HUES6 (cell line): ENCODE measurements around the gene ROGDI.

Source experiments
- H3K27ac ChIP-seq: 2 replicates; pipeline ENCODE4 v1.7.0; 2013; ENCODE audit warnings: low read depth, mild to moderate bottlenecking, low read length, inconsistent platforms
- H3K27me3 ChIP-seq: 2 replicates; pipeline ENCODE4 v1.6.1; 2013; ENCODE audit warnings: low read length; ENCODE audit not compliant: control insufficient read depth, insufficient read depth
- H3K36me3 ChIP-seq: 2 replicates; pipeline ENCODE4 v1.6.1; 2013; ENCODE audit warnings: low read length; ENCODE audit not compliant: control insufficient read depth, insufficient read depth
- H3K4me1 ChIP-seq: 2 replicates; pipeline ENCODE4 v1.6.1; 2013; ENCODE audit warnings: low read length; ENCODE audit not compliant: control insufficient read depth, insufficient read depth
- H3K4me3 ChIP-seq: 2 replicates; pipeline ENCODE4 v1.5.1; 2013; ENCODE audit warnings: low read depth, low read length
- H3K9ac ChIP-seq: one replicate; pipeline ENCODE4 v1.6.1; 2013; ENCODE audit warnings: mild to moderate bottlenecking, low read length
- H3K9me3 ChIP-seq: 2 replicates; pipeline ENCODE4 v1.6.1; 2013; ENCODE audit warnings: low read depth, low read length; ENCODE audit not compliant: control insufficient read depth, insufficient read depth

Gene ROGDI

DNA sequence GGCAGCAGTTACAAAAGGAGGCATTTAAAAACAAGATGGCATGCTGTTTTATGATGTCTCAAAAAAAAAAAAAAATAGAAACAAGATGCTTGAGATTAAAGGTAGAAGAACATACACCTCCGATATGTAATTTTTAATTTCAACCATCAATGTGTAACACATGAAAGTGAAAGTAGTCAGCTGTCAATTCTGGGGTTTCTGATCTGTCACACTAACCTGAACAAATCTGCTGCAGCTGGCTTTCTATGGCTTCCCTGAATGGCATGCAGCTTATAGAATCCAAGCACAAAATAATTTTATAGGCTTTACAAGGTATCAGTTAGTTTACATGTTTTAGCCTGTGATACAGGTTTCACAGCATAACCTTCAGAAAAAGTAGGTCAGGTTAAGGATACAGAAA, 31.2 kb upstream of the ROGDI start:
- no peaks in the 10 kb centered on the region for H3K9me3 ChIP-seq
- H3K9ac ChIP-seq: no peak overlapping the region
- no peak overlapping the region for H3K4me3 ChIP-seq
- no peaks in the 10 kb centered on the region for H3K4me1 ChIP-seq
- peaks cover 86% of the 10 kb centered on the region for H3K36me3 ChIP-seq
- no peaks in the 10 kb centered on the region for H3K27me3 ChIP-seq
- H3K27ac ChIP-seq: no peak overlapping the region

DNA sequence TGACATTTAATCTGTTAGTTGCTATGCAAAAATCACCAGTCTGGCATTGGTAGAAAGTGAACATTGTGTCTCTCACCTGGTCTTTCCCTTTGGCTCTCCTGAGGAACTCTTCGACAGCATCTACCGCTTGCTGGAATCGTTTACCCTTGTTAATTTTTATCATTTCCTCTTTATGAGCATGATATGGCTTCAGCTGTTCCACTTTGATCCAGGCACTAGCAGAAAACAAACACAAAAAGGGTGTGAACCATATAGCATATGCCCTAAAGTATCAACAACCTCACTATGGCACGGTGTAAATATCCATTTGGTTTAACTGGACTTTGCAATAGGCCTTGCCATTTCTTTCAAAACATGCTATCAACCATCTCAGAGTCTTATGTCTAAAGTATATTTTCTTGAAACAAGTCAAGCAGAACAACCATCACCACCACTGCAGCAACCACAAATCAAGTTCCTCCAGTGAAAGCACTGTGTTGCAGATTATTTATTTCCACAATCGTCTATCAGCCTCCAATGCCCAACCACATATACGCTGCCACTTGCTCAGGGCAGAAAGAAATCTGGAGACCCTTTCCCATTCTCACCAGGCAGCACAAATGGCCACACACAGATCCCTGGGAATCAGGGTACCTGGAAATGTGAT, 30.4 kb upstream of the ROGDI start:
- Histone ChIP-seq H3K36me3 (peaks cover 84% of the 10 kb centered on the region), H3K4me3 (no peak overlapping the region)

DNA sequence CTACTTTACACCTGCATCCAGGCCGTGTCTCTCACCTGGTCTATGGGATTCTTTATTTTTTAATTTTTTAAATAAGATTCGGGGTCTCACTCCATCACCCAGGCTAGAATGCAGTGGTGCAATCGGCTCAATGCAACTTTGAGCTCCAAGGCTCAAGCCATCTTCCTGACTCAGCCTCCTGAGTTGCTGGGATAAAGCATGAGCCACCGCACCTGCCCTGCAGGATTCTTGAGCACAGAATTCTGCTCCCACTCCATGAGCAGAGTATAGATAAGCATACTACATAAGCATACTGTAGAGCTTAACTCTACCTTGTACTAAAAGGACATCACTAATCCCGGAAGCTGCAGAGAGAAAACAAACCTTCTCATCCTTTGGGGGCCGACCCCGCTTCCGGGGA, 29.2 kb upstream of the ROGDI start:
- Histone ChIP-seq H3K9me3 (no peaks in the 10 kb centered on the region), H3K27me3 (no peaks in the 10 kb centered on the region), H3K4me1 (no peaks in the 10 kb centered on the region), H3K9ac (no peak overlapping the region), H3K27ac (no peak overlapping the region), H3K4me3 (no peak overlapping the region), H3K36me3 (peaks cover 83% of the 10 kb centered on the region)

More for the DNA sequence above, 30.4 kb upstream of the ROGDI start:
- Histone ChIP-seq H3K9ac (no peak overlapping the region), H3K4me1 (no peaks in the 10 kb centered on the region), H3K27ac (no peak overlapping the region), H3K27me3 (no peaks in the 10 kb centered on the region), H3K9me3 (no peaks in the 10 kb centered on the region)

DNA sequence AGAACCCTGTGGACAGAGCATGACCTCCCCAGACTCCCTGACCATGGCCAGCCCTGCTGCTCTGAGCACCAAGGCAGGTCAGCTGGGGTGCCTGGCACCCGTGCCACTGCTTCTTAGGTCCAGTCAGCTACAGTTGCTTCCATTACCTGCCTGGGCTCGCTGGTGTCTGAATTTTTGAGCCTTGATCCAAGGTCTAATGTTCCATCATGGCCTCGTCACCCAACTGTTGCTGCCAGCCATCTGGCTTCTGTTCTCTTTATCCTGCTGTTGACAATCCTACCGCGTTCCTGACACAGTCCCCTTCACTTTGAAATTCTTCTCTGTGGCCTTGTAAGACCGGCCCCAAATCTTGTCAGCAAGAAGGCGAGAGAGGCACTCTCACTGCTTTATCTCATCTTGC, 28.0 kb upstream of the ROGDI start:
- no peaks in the 10 kb centered on the region for H3K27me3 ChIP-seq
- H3K36me3 ChIP-seq: peaks cover 82% of the 10 kb centered on the region
- H3K27ac ChIP-seq: no peak overlapping the region
- H3K9me3 ChIP-seq: no peaks in the 10 kb centered on the region
- no peak overlapping the region for H3K9ac ChIP-seq
- no peaks in the 10 kb centered on the region for H3K4me1 ChIP-seq
- H3K4me3 ChIP-seq: no peak overlapping the region

DNA sequence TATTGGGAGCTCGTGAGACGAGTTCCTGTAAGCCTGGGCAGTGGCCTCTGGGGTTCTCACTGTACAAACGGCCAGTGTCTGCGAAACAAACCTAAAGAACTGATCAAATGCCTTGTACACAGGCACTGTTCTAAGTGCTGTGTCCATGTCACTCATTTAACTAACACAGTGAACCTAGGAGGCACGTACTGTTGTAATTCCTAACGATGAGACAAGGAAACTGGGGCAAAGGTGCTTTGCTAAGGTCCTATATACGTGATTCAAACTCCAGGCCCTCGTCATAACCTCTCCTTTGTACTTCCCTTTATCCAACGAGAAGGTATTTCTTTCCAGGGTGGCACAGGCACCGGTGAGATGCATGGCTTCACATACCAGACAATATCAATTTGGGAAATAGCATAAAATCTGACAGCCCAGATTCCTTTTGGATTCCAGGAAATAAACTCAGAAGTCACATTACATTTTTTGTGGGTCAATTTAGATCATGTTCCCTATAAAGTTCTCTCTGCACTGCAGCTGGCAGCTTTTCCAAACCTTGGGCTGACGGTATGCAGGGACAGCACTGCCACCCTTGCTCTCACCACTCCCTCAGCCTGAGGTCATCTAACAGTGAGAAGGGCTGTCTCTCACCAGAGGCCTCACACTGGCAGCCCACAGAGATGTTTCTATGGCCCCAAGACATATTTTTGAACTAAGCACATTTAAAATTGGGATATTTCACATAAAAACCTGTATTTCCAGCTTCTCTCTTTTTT, 26.3 kb upstream of the ROGDI start:
- H3K27ac ChIP-seq: no peak overlapping the region
- no peaks in the 10 kb centered on the region for H3K4me1 ChIP-seq
- no peak overlapping the region for H3K9ac ChIP-seq
- peaks cover 84% of the 10 kb centered on the region for H3K36me3 ChIP-seq
- H3K4me3 ChIP-seq: no peak overlapping the region
- H3K9me3 ChIP-seq: no peaks in the 10 kb centered on the region
- H3K27me3 ChIP-seq: no peaks in the 10 kb centered on the region

DNA sequence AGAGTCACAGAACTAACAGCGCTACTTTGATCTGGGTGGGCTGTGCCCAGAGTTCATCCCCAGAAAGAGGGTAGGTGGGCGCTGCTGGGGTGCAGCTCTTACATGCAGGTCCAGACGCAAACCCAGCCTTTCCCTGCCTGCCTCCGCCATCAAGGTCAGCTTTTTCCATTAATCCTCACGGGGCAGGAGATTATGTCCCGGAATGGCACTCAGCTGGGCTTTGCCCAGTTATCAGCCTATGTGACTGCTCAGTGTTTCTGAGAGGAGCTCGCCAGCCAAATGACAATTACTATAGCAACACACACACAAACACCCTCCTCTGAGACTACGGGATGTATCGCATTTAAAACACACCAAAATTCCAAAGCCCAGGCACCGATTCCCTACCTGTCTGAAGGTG, 24.5 kb upstream of the ROGDI start:
- Histone ChIP-seq H3K36me3 (peaks cover 83% of the 10 kb centered on the region), H3K27ac (no peak overlapping the region), H3K4me3 (no peak overlapping the region), H3K9me3 (no peaks in the 10 kb centered on the region), H3K27me3 (no peaks in the 10 kb centered on the region), H3K4me1 (no peaks in the 10 kb centered on the region), H3K9ac (no peak overlapping the region)

DNA sequence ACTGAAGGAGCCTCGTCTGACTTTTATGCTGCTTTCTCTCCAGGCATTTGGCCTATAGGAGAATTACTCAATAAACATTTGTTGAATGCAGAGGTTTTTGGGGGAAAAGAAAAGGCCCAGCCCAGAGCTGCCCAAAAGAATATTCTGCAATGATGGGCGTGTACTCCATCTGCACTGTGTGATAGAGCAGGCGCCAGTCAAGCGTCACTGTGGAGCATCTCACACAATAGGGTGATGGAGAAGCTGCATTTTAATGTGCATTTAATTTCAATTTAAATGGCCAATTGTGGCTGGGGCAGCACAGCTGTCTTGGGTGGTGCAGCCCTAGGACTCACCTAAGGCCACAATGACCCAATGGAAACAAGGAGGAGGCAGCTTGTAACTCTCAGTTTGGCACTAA, 24.1 kb upstream of the ROGDI start:
- H3K9me3 ChIP-seq: no peaks in the 10 kb centered on the region
- no peaks in the 10 kb centered on the region for H3K27me3 ChIP-seq
- no peak overlapping the region for H3K4me3 ChIP-seq
- no peak overlapping the region for H3K27ac ChIP-seq
- no peaks in the 10 kb centered on the region for H3K4me1 ChIP-seq
- H3K9ac ChIP-seq: no peak overlapping the region
- peaks cover 83% of the 10 kb centered on the region for H3K36me3 ChIP-seq

DNA sequence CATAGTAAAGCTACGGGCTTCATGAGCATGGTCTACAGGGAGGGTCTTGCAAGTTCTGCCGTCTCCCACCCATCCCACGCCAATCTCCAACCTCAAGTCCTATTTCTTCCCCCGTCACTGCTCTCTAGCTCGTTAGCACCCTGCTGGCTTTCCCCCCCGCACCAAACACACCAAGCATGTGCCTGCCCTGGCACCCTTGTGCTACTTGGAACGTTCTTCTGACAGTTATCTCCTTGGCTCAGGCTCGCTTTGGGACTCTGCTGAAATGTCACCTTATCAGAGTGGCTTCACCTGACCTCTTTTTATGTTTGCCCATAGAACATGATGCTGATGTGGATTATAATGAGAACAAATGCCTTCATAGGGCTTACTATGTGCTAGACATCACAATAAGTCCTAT, 22.8 kb upstream of the ROGDI start:
- H3K27ac ChIP-seq: no peak overlapping the region
- H3K4me1 ChIP-seq: no peaks in the 10 kb centered on the region
- H3K9ac ChIP-seq: no peak overlapping the region
- no peaks in the 10 kb centered on the region for H3K9me3 ChIP-seq
- H3K36me3 ChIP-seq: peaks cover 83% of the 10 kb centered on the region
- H3K4me3 ChIP-seq: no peak overlapping the region
- H3K27me3 ChIP-seq: no peaks in the 10 kb centered on the region

DNA sequence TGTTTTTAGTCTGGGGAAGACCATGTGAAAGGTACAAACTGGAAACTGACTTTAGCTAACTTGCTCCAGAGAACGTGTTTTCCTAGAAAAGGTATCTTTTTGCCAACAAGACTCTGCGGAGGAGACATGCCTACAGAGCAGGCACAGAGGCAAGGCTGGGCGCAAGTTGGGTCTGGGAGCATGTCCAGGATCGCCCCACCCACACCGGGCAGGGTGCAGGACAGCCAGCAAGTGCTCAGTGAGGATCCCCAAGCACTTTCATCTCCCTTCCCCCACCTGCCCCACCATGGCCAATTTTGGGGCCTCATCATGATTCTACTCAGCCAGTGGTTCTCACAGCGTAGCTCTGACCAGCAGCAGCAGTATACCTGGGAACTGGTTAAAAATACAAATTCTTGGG, 18.2 kb upstream of the ROGDI start:
- Histone ChIP-seq H3K9me3 (no peaks in the 10 kb centered on the region), H3K27ac (no peak overlapping the region), H3K27me3 (no peaks in the 10 kb centered on the region), H3K4me3 (no peak overlapping the region), H3K4me1 (no peaks in the 10 kb centered on the region), H3K9ac (no peak overlapping the region), H3K36me3 (peaks cover 85% of the 10 kb centered on the region)

DNA sequence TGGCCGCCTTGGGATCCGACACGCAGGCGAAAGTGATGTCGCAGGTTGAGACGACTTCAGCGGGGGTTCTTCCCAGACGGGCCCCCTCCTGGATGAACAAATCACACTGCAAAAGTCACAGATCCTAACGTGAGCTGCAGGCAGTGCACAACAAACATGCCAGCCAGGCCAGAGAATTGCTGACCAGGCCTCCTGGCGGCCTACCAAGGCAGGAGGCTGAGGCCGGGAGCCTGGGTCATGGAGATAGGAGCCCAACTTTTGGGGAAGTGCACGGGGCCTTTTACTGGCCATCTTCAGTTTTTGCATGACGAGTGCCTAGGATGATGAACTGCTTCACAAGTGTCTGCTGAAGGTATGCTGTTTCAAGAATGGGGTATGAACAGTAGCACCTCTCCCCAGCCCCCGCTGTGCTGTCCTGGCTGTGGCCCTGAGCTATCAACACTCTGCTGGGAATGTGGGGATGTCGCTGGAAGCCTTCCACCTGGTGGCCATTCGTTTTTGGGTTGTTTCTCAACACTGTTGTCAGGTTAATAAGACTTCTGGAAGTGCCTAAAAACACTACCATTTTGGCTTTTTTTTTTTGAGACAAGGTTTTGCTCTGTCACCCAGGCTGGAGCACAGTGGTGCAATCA, 12.2 kb upstream of the ROGDI start:
- Histone ChIP-seq H3K9ac (no peak overlapping the region), H3K4me3 (no peak overlapping the region), H3K4me1 (no peaks in the 10 kb centered on the region), H3K27me3 (no peaks in the 10 kb centered on the region), H3K36me3 (peaks cover 83% of the 10 kb centered on the region), H3K27ac (no peak overlapping the region), H3K9me3 (no peaks in the 10 kb centered on the region)

DNA sequence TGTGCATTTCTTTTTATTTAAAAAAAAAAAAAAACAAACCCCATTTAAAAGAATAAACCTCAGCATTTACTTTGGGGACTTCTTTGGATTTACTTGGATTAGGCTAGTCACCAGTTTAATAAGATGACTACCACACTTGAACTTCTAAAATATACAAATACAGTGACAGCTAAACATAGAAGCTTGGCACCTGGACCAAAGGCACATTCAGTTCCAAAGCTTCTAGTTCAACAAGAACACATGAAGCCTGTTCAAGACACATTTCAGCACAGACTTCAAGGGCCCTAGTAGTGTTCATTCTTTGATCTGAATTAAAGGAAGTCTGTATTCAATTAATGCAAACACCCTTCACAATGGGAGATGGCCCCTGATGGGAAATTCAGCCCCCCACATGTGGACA, 11.6 kb upstream of the ROGDI start:
- H3K4me3 ChIP-seq: no peak overlapping the region
- H3K36me3 ChIP-seq: peaks cover 82% of the 10 kb centered on the region
- no peaks in the 10 kb centered on the region for H3K9me3 ChIP-seq
- H3K4me1 ChIP-seq: no peaks in the 10 kb centered on the region
- H3K9ac ChIP-seq: no peak overlapping the region
- H3K27me3 ChIP-seq: no peaks in the 10 kb centered on the region
- no peak overlapping the region for H3K27ac ChIP-seq
